GM18873 (cell line): ENCODE results near the gene CDHR2.
"Not testable (repeated sequence)": the region's sequence is repeated elsewhere in the genome, so short reads cannot be mapped to it uniquely, and the experiment has no call there.

Source experiments
- ATAC-seq: cut with Tn5 transposase; IDR thresholded peaks from one replicate; pipeline ENCODE4 v1.9.1; 2021; ENCODE audit warnings: mild to moderate bottlenecking, moderate library complexity, moderate number of reproducible peaks; ENCODE audit not compliant: unreplicated experiment, low FRiP score

The CDHR2 gene

DNA sequence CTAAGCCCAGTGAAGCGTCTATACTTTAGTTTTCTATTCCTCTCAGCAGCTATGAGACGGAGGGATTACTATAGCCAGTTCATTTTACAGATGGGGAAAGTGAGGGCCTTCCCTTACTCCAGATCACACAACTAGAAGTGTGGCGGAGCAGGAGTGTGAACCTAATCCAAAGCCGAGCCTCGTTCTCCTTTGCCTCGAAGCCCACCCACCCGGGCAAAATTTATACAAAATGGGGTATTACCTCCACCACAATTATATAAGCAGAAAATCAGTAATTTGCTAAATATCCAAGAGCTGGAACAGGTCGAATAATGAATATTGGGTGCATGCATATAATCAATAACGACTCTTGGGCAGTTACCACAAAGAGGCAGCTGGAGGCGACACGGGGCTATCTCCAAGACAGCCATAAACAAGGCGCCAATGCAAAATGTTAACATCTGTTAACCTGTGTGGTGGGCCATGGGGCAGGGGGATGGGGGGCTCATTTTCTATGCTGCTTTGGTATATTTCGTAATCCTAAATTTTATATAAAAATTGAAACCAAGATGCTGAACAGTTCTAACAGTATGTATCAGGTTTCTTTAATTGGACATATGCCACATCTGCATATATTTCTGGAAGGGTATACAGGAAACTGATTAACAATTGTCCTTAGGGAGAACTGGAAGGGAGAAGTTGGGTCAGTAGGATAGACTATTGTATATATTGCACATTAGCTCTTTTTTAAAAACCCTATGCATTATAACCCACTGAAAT is 10.7 kb upstream of the CDHR2 start:
- no peak for ATAC-seq

DNA sequence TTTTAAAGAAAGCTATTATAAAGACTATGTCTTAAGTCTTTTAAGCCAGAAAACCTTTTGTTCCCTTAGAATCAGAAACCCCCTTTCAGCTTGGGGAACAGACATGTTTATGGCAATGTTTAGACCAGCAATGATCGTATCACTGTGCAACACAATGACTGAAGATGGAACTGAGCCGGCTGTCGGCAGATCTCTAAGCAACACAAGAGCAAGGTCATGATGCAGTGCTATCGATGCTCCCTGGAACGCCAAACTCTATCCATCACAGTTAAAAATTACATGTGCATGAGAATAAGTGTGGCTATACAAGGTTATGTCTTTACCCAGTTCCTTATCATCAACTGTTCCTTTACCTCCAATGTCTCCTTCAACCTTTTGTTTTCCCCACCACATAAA is 10.2 kb upstream of the CDHR2 start:
- no peak for ATAC-seq

- no peak for ATAC-seq
Measured at GRCh38 chr5:176540476-176540899, 8.7 kb upstream of the CDHR2 start.

GRCh38 chr5:176540956-176541337 is 8.2 kb upstream of the CDHR2 start:
- ATAC-seq: no peak

DNA sequence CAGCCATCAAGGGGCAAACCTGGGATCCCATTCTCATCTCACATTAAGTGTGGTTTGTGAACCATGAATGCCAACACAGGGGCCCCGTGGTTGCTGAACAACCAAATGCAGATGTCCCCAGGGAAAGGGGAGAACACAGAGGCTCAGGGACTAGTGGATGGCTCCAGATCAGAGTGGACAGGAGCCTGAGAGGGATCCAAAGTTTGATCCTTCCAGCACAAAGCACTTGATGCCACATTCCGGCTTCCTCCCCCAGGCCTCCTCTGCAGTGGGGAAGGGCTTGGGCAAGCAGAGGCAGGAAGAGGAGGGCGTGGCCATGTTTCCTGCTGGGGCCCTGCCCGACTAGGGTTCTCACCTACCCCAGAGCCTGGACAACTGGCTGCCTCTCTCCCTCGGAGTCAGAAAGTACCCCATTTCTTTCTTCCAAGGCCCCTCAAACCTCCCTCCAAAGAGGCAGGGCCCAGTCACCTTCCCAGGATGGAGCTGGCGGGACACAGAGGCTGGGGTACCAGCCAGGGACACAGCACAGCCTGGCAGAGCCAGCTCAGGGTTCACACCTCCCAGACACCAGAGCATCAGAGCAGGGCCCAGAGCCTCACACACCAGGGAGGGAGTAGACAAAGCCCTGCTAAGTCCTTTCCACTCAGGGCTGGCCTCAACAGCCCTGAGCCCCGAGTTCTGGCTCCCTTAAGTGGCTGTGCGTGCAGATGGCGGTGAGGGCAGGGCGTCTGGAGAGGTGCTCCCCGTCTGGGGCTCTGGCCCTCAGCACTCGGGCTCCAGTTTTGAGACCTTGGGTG is 7.6 kb upstream of the CDHR2 start:
- no peak for ATAC-seq

- ATAC-seq: no peak
Measured at GRCh38 chr5:176542135-176542595, 7.0 kb upstream of the CDHR2 start.

GRCh38 chr5:176542596-176543427 is 6.3 kb upstream of the CDHR2 start:
- ATAC-seq: no peak

GRCh38 chr5:176543428-176544182 is 5.5 kb upstream of the CDHR2 start:
- no peak for ATAC-seq

- ATAC-seq: no peak
Measured at GRCh38 chr5:176545388-176545736, 3.8 kb upstream of the CDHR2 start.

DNA sequence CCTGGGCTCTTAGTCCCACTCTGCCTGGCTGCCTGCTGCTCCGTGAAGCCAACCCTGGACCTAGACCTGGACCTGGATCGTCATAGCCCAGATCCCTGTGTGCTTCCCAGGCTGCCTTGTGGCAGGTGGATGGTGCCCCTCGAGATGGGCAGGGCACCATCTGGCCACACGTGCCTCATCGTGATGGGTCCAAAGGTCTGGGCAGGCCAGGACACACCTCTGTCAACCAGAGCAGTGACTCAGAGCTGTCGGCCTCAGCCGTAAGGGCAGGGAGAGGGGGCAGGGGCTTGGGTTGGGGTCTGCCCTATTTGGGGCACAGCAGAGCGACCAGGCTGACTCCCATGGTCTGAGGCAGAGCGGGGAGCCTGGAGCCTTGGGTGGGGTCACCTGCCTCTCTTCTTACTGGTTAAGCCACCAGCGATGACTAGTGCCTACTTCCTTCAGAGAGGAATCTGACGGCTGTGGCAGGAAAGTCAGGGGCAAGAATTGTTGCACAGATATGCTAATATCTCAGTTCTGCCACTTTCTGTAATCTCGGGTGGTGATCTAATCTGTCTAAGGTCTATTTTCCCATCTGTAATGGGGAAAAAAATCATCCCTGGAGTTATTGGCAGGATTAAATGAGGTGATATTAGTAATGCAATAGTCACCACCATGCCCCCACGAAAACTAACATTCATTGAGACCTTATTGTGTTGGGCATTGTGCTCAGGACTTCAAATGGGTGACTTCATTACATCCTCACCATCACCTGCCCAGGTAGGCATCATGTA is 3.2 kb upstream of the CDHR2 start:
- no peak for ATAC-seq

- no peak for ATAC-seq
Measured at GRCh38 chr5:176547802-176548201, 1.3 kb upstream of the CDHR2 start.

DNA sequence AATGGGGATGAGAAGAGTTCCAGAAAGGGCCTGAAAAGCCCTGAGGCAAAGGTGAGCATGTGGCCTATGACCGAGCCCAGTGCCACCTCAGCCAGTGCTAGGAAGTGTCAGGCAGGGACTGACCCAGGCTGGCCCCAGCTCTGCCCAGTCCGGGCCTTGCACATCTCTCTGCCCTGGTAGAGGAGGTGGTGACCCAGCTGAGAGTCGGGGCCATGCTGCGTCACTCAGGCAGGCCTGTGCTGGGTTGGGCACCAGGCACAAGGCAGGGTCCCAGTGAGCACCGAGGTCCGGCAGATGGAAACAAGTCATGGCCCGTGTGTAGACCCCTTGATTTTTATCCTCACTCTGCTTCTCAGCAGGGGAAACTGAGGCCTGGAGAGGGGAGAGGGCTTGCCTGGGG is 729 bp downstream of the CDHR2 start:
- no peak for ATAC-seq

DNA sequence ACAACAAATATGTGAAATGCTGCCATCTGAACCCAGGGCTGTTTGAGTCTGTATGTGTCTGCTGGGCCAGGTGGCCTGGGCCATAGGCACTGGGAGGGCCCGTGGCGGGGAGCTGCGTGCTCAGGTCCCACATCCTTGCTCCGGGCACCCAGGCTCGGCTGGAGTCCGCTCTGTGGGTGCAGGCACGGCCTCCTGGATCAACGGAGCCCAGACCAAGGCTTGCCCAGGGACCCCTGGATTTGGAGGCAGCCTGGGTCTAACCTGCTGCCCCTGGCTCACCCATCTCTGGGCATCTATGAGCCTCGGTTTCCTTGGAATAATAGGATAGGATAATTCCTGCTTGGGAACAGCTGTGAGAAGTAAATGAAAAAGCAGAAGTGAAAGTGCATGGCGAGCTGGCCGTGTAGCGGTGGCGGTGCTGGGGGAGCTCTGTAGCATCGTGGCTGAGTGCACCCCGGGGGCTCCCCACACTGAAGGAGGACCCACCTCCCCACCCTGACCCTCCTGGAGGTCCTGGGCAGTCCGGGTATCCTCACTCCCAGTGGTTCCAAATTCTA is 1.2 kb downstream of the CDHR2 start:
- ATAC-seq: no peak

GRCh38 chr5:176550937-176551336 is 1.8 kb downstream of the CDHR2 start:
- not testable (repeated sequence) for ATAC-seq

- no peak for ATAC-seq
Measured at GRCh38 chr5:176552332-176552869, 3.3 kb downstream of the CDHR2 start.

- no peak for ATAC-seq
Measured at GRCh38 chr5:176553260-176554085, 4.3 kb downstream of the CDHR2 start.

DNA sequence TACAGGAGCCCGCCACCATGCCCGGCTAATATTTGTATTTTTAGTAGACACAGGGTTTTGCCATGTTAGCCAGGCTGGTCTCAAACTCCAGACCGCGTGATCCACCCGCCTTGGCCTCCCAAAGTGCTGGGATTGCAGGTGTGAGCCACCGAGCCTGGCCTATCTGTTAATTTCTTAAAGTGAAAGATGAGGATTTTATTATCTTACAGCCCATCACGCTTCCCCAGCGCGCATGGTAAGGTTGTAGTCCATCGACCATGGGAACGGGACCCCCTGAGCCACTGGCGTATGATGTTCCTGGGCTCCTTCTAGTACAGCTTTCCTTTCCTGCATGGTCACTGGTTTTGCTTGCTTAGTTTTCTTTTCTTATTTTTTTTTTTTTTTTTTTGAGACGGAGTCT is 8.7 kb downstream of the CDHR2 start:
- no peak for ATAC-seq

DNA sequence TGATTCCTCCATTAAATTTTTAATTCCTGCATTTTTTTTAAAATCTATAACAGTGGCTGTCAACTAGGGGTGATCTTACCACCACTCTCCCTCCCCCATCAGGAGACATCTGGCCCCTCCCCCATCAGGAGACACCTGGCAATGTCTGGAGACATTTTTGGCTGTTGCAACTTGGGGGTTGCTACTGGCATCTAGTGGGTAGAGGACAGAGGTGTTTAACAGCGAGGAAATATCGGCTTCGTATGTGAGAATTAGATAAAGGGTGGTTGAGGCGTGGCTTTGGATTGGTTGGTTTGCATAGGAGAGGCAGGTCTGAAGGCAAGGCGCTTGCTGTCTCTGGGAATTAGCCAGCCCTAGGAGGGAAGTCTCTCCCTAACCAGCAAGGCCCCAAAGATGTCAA is 10.5 kb downstream of the CDHR2 start:
- no peak for ATAC-seq
